Right lobe of liver (tissue), 6 donors: ENCODE data around the gene CTRB1. TPM values are rescaled to one million over a fixed set of nuclear protein-coding genes. Genes with fewer than 3 reads are reported as not detected.

Source experiments
- ATAC-seq, 4 donors: fragments of 200-7000 bp; cut with Tn5 transposase; one replicate each; pipeline ENCODE4 v1.9.1; 2020; ENCODE audit warnings: mild to moderate bottlenecking in 4 of 4, moderate library complexity in 4 of 4
- DNase-seq, 3 donors: peaks; one replicate each; pipeline ENCODE4 v3.0.0-alpha.2; 2020
- H3K27ac ChIP-seq, 3 donors: fragments of 200-600 bp; one replicate each; pipeline ENCODE4 v1.8.0; 2022
- H3K27me3 ChIP-seq, 2 donors: fragments of 200-600 bp; one replicate each; pipeline ENCODE4 v1.8.0; 2022
- H3K36me3 ChIP-seq, 4 donors: fragments of 200-600 bp; sonication (generic) in 1 of 4; one replicate each; pipeline versions ENCODE4 v1.5.1 to v1.8.0; 2017 to 2022; ENCODE audit warnings: control low read depth in 1 of 4
- H3K4me1 ChIP-seq, 4 donors: fragments of 200-600 bp; sonication (generic) in 1 of 4; one replicate each; pipeline versions ENCODE4 v1.5.1 to v1.8.0; 2017 to 2022; ENCODE audit warnings: control low read depth in 1 of 4
- H3K4me3 ChIP-seq, 3 donors: fragments of 200-600 bp; one replicate each; pipeline ENCODE4 v1.8.0; 2022
- H3K9me3 ChIP-seq, 4 donors: fragments of 200-600 bp; sonication (generic) in 1 of 4; one replicate each; pipeline versions ENCODE4 v1.5.1 to v1.8.0; 2017 to 2022; ENCODE audit warnings: control low read depth in 1 of 4
- CTCF ChIP-seq, 4 donors: fragments of 200-600 bp in 3 of 4; fragments of 450-650 bp in 1 of 4; IDR thresholded peaks; one replicate each; pipeline versions ENCODE4 v1.5.1 to v1.8.0; 2016 to 2022; ENCODE audit warnings: antibody characterized with exemption in 4 of 4, mild to moderate bottlenecking in 2 of 4
- POLR2A ChIP-seq: fragments of 450-650 bp; IDR thresholded peaks from one replicate; pipeline ENCODE4 v1.6.1; 2017; ENCODE audit warnings: antibody characterized with exemption, mild to moderate bottlenecking
- WGBS: methylation state at CpG from one replicate; pipeline ENCODE4 v1.1.6; 2018; ENCODE audit warnings: low coverage, low lambda C conversion rate; ENCODE audit not compliant: insufficient coverage; ENCODE audit errors: missing lambda C conversion rate; 5-methylcytosine and 5-hydroxymethylcytosine counted together
- intact Hi-C, 2 donors: fragments of 100-400 bp; cut with DNase I; formaldehyde crosslinking; loops; one replicate each; pipeline versions ENCODE4 v1.11.2 to v1.14.1; 2022
- total RNA-seq, 6 experiments: library from RNA; depleted of rRNA in 2 of 6; stranded (reverse); fragments of >200 nt in 2 of 6; fragmentation: NEBNext Ultra II Directional in 3 of 6; extraction: Animal tissue kit (Norgen Biotek cat#: 25700) in 3 of 6; gene quantifications; one replicate each; pipeline versions ENCODE4 v1.1.0 to v1.2.4, GENCODE V29; 2016 to 2023
- donor health status: DM: no; HTN: yes; CAD: no.
- donor health status: DM: no; HTN: no; CAD: no.
- donor health status: DM: no; HTN: no; CAD: no.
- donor health status: DM: no; HTN: yes; CAD: no.
- donor health status: DM: no; HTN: yes; CAD: no.

Gene CTRB1
- total RNA-seq, 6 experiments from 2014 or later: not detected

DNA sequence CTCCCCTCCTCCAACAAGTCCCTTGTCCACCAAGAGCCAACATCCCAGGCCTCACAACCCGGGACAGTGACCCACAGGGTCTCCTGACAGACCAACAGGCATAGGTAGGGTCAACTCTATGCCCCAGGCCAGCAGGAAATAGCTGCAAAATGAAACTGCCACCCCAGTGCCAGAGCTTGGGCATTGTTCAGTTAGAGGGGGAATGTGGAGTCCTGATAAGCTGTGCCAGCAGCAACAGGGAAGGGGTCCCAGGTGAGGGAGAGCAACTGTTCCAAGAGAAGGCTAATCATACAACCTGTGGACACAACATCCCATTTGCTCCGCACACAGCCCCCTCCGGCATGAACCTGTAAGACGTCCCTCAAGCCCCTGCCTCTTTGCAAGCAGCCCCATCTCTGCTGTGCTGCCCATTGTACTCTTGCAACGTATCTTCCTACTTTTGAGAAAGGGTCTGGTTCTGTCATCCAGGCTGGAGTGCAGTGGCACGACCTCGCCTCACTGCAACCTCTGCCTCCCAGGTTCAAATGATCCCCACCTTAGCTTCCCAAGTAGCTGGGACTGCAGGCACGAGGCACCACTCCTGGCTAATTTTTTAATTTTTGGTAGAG is 29.0 kb upstream of the CTRB1 start:
- no peak overlapping the region for H3K27ac ChIP-seq
- H3K27me3 ChIP-seq: no peaks in the 10 kb centered on the region
- H3K4me3 ChIP-seq: no peak overlapping the region
- H3K4me1 ChIP-seq: no peaks in the 10 kb centered on the region
- no peaks in the 10 kb centered on the region for H3K9me3 ChIP-seq
- DNase-seq (no peak), ATAC-seq (no peak)
- intact Hi-C loops: no loop called here
- no peak for TF ChIP-seq POLR2A
- TF ChIP-seq CTCF (IDR thresholded peaks at IDR 0.05): no peak
- no peaks in the 10 kb centered on the region for H3K36me3 ChIP-seq
- 51% methylated on average over 5 of the region's 8 CpGs for WGBS

DNA sequence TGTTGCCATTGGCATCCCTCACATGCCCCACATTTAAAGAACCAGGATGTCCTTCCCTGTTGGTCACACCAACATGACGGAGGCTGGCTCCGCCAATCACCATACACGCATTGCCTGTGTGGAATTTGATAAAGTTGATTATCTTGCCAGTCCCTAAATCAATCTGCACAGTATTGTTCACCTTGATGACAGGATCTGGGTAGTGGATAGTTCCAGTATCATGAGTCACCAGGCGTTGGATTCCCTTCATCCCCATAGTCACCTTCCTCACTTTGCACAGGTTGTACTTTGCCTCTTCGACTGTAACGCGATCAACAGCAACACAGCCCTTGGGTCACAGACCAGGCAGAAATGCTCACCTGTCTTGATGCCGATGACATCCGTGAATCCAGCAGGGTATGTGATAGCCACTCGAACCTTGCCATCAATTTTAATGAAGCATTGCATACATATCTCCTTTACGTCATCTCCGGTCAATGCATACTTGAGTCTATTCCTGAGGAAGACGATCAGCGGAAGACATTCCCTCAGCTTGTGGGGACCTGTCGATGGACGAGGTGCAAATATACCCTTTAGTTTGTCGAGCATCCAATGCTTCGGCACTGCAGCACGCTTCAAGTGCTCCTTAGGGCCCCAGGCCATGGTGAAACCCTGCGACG is 26.1 kb upstream of the CTRB1 start:
- 86% methylated on average over 15 of the region's 21 CpGs for WGBS
- ATAC-seq (no peak), DNase-seq (peak in 1 of 3 donors; percentile 24)
- H3K27ac ChIP-seq: no peak overlapping the region
- TF ChIP-seq CTCF (IDR thresholded peaks at IDR 0.05): no peak
- no peak for TF ChIP-seq POLR2A
- H3K36me3 ChIP-seq: no peaks in the 10 kb centered on the region
- H3K4me1 ChIP-seq: no peaks in the 10 kb centered on the region
- H3K9me3 ChIP-seq: no peaks in the 10 kb centered on the region
- intact Hi-C loops: no loop called here
- no peaks in the 10 kb centered on the region for H3K27me3 ChIP-seq
- H3K4me3 ChIP-seq: no peak overlapping the region

GRCh38 chr16:75193265-75193650 is 25.5 kb upstream of the CTRB1 start:
- ATAC-seq: no peak
- intact Hi-C loops: no loop called here
- WGBS: 90% methylated on average over 3 of the region's 4 CpGs

DNA sequence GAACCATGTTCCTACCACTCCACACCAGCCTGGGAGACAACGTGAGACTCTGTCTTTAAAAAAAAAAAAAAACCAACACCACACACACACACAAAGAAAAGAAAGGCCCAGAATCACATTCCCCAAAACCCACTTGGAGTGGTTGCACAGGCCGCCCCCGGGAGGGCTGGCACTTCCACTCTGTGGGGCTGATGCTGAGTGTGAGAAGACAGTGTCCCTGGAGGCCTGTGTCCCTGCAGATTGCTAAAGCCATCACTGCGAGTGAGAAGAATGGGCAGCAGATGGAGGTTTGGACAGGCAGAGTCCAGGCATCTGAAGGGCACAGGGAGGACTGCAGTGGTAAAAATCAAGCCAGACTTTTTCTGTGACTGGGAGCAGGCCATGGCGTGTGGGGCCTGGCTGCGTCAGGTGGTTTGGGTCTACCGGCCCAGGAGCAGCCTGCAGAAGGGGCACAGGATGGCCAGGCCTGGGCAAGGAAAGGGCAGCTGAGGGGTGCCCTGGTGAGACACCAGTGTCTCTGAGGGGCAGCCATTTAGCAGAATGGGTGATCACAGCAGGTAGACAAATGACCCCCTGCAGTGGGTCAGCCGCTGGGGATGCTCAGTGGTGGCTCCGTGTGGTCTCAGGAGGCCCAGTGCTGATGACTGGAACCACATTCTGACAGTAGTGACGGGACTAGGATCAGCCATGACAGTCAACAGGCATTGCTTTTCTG is 24.9 kb upstream of the CTRB1 start:
- TF ChIP-seq CTCF (IDR thresholded peaks at IDR 0.05) (no peak), POLR2A (no peak)
- no peaks in the 10 kb centered on the region for H3K9me3 ChIP-seq
- intact Hi-C loops: no loop called here
- WGBS: 90% methylated on average over 4 of the region's 10 CpGs
- no peaks in the 10 kb centered on the region for H3K4me1 ChIP-seq
- ATAC-seq: no peak
- peak in 2 of 3 donors; percentile 3 to 33 for DNase-seq
- no peak overlapping the region for H3K4me3 ChIP-seq
- H3K27me3 ChIP-seq: no peaks in the 10 kb centered on the region
- no peak overlapping the region for H3K27ac ChIP-seq
- H3K36me3 ChIP-seq: no peaks in the 10 kb centered on the region

More at GRCh38 chr16:75193265-75193650, 25.5 kb upstream of the CTRB1 start:
- Histone ChIP-seq H3K27ac (no peak overlapping the region), H3K36me3 (no peaks in the 10 kb centered on the region), H3K9me3 (no peaks in the 10 kb centered on the region), H3K4me3 (no peak overlapping the region), H3K4me1 (no peaks in the 10 kb centered on the region), H3K27me3 (no peaks in the 10 kb centered on the region)
- TF ChIP-seq CTCF (IDR thresholded peaks at IDR 0.05) (no peak), POLR2A (no peak)
- DNase-seq: no peak
